ENCODE measurements around the gene DLST. TPM values are rescaled to one million over a fixed set of nuclear protein-coding genes. Genes with fewer than 3 reads are reported as not detected.
A peak's percentile ranks its signal among the peaks of the same experiment; 100 is the strongest.

The DLST gene
- polyA plus RNA-seq, 1 donor: 140 TPM

DNA sequence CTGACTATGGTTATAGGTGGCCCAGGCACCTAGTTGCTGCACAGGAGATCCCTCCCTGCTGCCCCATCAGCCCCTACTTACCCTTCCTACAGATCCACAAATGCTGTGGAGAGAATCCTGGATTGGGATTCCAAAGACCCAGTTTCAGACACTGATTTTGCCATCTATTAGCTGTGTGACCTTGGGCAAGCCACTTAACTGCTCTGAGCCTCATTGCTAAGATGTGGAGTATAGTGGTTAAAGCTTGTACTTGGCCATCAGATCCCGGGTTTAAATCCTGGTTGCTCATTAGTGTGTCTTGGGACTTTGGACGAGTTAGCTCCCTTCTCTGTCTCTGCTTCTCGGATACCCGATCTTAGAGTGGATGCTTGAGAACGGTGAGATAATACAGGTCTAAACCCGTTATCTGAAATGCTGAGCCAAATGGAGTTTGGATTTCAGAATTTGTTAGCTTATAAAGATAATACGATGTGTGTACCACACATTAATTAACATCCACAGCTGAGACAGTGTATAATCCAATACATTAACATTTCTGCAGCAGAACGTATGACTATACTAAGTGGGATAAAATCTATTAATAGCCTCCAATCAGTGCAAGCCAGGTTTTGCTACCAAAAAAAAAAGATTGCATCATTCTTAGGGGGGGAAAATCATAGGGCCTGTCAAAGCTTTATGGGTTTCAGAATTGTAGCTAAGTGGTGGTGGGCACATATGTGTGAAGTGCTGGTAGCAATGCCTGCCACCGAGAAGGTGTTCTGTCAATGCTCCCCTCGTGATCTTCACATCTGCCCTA lies 21.8 kb upstream of the DLST start:
- no peak for DNase-seq

DNA sequence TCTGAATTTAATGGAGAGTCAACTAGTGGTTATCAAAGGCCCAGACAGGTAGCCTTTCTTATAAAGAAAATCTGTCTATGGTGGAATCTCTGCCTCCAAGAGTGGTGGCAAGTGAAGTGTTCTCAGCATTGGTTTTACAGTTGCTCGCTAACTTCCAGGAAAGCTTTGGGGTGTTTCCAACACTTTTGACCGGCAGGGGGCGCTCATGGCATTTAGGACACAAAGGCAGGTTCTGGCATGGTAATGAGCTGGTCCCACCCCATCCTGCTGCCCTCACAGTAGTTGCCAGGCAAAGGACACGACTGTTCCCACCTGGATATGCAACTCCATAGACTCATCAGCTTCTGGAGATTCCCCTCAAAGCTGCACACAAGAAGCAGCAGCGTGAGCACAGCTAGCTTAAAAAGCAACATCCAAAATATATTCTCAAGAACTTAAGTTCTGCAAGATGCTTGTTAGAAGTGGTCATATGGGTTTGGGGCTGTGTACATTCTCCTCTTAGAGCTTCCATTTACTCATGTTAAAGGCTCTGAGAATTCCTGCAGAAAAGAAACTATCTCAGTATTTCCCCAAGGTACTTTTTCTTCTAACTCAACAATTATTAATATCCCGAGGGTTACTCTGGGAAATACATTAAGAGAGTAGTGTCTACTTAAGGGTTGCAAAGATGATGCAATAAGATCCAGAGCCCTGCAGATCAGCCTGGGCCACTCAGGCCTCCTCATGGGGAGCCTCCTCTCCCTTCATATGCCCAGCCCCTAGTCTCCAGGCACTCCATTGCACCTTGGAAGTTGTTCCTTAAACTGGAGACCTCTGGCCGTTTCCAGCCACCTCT lies 20.6 kb upstream of the DLST start:
- peak; percentile 85 for DNase-seq

- DNase-seq: no peak
These were observed 20.0 kb upstream of the DLST start for GRCh38 chr14:74861734-74862090.

- no peak for DNase-seq
These were observed 18.4 kb upstream of the DLST start for GRCh38 chr14:74863274-74863673.

GRCh38 chr14:74864198-74864597 lies 17.5 kb upstream of the DLST start:
- no peak for DNase-seq

GRCh38 chr14:74865156-74865555 lies 16.6 kb upstream of the DLST start:
- no peak for DNase-seq

DNA sequence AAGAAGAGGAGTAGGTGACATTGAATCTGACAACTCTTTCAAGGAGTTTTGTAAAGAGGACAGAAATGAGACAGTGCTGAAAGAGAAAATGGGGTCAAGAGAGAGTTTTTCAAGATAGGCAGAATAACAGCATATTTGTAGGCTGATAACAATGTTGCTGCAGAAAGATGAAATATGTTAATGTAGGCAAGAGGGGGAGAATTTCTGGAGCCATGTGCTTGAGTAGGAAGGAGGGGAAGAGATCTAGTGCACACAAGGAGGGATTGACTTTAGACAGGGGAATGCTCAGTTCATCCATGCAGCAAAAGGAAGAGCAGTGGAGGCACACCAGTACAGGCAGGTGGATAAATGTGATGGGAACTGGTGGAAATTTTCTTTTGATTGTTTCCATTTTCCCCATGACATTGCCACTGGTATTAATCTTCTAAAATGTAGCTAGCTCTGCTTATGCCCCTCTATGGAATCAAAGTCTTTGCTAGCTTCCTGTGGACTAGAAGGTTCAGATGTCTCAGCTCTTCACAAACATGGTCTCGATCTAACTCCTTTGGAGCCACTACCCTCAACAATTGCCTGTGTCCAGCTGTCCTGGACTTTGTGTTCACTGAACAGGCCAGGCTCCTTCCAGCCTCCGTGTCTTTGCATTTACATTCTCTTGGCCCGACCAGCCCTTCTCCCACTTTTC lies 14.9 kb upstream of the DLST start:
- DNase-seq: no peak

- DNase-seq: no peak
These were observed 14.0 kb upstream of the DLST start for GRCh38 chr14:74867673-74868072.

DNA sequence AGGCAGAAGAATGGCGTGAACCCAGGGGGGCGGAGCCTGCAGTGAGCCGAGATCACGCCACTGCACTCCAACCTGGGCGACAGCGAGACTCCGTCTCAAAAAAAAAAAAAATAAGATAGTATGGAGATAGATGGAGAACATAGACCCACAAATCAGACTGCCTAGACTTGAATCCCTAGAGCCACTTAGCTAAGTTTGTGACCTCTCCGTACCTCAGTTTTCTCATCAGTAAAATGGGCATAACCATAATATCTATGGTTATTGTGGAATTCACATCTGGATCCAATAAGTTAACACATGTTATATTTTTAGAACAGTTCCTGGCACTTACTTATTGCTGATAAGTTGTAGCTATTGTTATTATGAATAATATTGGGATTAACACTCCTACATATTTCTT lies 13.0 kb upstream of the DLST start:
- no peak for DNase-seq

DNA sequence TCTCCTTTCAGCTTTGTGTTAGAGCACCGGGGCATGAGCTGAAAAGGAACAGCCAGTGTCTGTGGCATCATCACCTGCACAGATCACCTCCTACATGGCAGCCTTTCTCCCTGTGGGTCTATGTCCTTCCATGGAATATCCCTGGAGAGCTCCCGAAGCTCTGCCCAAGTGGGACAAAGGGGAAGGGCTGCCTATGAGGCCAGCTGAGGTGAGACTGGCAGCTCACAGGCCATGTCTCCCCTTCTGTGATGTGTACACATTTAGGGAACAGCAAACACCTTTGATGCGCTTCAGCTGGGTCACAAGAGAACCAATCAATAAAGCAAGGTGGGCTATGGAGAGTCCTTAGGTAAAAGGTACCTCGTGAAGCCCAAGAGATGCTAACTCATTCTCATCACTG lies 9.9 kb upstream of the DLST start:
- no peak for DNase-seq

DNA sequence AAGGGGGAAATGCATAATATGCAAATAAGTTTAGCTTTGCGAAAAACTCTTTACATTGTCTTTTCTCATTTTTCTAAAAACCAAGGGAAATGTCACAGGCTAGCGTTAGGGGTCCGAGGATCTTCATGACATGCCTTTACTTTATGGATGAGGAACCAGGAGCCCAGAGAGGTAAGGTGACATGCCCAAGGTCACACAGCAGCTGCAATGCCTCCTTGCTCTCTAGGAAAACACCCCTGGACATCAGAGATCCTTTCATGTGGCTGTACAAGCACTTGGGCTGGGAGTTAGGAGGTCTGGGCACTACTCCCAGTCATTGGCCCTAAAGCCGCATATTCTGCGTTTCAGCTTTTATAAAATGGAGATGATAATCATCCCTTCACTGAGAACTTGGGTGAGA lies 6.5 kb upstream of the DLST start:
- DNase-seq: no peak

GRCh38 chr14:74875941-74876913 lies 5.5 kb upstream of the DLST start, which contains the start of gene PROX2:
TSS of gene PROX2 (minus strand) at chr14:74876145. CDS start at chr14:74863834, 12,311 bp downstream.
- DNase-seq: no peak

DNA sequence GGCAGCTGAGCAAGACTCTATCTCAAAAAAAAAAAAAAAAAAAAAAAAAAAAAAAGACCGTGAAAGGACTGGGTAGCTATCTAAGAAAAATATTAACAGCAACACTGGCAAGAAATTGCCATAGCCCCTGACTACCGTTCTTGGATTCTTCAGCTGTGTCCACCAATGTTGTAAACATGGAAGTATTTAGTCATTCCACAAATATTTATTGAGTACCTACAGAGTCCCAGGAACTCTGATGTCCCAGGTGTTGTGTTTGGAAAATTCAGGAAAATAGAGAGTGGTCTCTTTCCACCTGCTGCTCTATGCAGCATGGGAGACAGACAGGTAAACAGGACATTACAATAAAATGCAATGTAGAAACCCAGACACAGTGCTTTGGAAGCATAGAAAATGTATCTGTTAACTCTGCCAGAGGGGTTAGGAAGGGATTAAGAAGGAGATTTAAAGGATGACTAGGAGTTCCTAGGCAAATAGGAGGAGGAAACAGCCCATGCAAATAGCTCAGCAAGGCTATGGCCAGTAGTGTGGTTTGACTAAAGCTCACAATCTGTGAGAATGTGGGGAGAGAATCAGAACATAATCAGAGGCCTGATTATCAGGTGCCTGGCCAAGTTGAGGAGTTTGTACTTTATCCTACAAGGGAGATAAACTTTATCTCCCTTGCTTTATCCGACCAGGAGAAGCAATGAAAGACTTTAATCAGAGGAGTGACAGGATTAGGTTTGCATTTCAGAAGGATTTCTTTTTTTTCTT lies 2.1 kb upstream of the DLST start:
- no peak for DNase-seq

GRCh38 chr14:74882103-74882920 lies 596 bp downstream of the DLST start:
- DNase-seq: peak; percentile 29

DNA sequence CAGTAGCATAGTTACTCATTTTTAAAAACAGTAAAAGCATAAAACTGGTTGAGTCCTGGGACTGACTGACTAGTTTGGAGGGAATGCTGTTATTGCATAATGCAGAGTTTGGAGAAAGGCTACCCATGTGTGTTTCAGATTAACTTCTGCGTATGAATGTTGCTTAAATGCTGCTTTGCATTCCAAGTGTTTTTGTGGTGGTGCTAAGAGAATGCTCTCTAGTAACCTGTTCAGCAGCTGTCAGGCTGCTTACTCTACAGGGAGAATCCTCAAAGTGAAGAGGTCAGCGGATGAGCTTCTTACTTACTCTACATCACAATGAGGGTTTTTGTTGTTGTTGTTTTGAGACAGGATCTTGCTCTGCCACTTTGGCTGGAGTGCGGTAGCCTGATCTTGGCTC lies 4.3 kb downstream of the DLST start:
- DNase-seq: no peak

GRCh38 chr14:74888164-74889158 lies 6.7 kb downstream of the DLST start:
- DNase-seq: no peak

- DNase-seq: no peak
These were observed 8.5 kb downstream of the DLST start for GRCh38 chr14:74890262-74890661.

- no peak for DNase-seq
These were observed 10.2 kb downstream of the DLST start for GRCh38 chr14:74891870-74892269.

DNA sequence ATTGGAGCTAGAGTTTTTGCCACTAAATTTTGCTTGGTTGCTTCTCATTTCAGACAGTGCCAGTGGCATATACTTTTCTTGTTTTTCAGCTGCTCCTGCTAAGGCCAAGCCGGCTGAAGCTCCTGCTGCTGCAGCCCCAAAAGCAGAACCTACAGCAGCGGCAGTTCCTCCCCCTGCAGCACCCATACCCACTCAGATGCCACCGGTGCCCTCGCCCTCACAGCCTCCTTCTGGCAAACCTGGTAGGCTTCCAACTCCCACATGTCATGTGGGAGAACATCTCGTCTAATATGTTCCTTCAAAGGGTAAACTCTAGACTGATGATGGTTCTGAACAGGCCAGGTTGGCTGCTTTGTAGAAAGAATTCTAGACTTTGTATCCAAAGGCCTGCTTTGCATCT lies 11.0 kb downstream of the DLST start:
- DNase-seq: no peak
